Astrocyte (in vitro differentiated cells and primary cell): ENCODE data around the gene EFNA5. TPM values are rescaled to one million over a fixed set of nuclear protein-coding genes. Genes with fewer than 3 reads are reported as not detected.
A peak's percentile ranks its signal among the peaks of the same experiment; 100 is the strongest.

ENCODE experiments used
- DNase-seq: peaks from one replicate; pipeline ENCODE4 v3.0.0-alpha.2; 2010; ENCODE audit warnings: low read depth
- FAIRE-seq: peaks from 2 replicates; lab custom pipeline; 2011; peaks lifted over from hg19 to GRCh38; lab: Jason Lieb, UNC
- H2AFZ ChIP-seq: 2 replicates; pipeline ENCODE4 v1.6.0; 2012; ENCODE audit warnings: low read depth, low read length, inconsistent platforms
- H3K27ac ChIP-seq: 2 replicates; pipeline ENCODE4 v1.5.1; 2011; ENCODE audit warnings: low read depth, low read length, inconsistent platforms
- H3K27me3 ChIP-seq: 2 replicates; pipeline ENCODE4 v1.6.0; 2011; ENCODE audit warnings: low read length, inconsistent platforms; ENCODE audit not compliant: insufficient read depth
- H3K36me3 ChIP-seq: 2 replicates; pipeline ENCODE4 v1.5.1; 2011; ENCODE audit warnings: low read length, inconsistent platforms; ENCODE audit not compliant: insufficient read depth
- H3K4me1 ChIP-seq: 2 replicates; pipeline ENCODE4 v1.5.1; 2011; ENCODE audit warnings: low read length, inconsistent platforms; ENCODE audit not compliant: insufficient read depth
- H3K4me2 ChIP-seq: 2 replicates; pipeline ENCODE4 v1.6.0; 2012; ENCODE audit warnings: low read length, inconsistent platforms
- H3K4me3 ChIP-seq: 2 replicates; pipeline ENCODE4 v1.5.1; 2011; ENCODE audit warnings: low read depth, mild to moderate bottlenecking, low read length, inconsistent platforms; ENCODE audit not compliant: insufficient read depth
- H3K79me2 ChIP-seq: 2 replicates; pipeline ENCODE4 v1.6.0; 2012; ENCODE audit warnings: mild to moderate bottlenecking, low read length, inconsistent platforms; ENCODE audit not compliant: insufficient read depth
- H3K9ac ChIP-seq: 2 replicates; pipeline ENCODE4 v1.6.0; 2012; ENCODE audit warnings: mild to moderate bottlenecking, low read length, inconsistent platforms
- H3K9me3 ChIP-seq: 2 replicates; pipeline ENCODE4 v1.5.1; 2012; ENCODE audit warnings: low read depth, mild to moderate bottlenecking, low read length, inconsistent platforms; ENCODE audit not compliant: insufficient read depth
- H4K20me1 ChIP-seq: 2 replicates; pipeline ENCODE4 v1.6.0; 2012; ENCODE audit warnings: low read length, inconsistent platforms; ENCODE audit not compliant: insufficient read depth
- H3K27ac Mint-ChIP-seq: one replicate; pipeline ENCODE4 v1.8.0; 2021; ENCODE audit warnings: mild to moderate bottlenecking, mixed read lengths; ENCODE audit not compliant: unreplicated experiment
- H3K27me3 Mint-ChIP-seq: one replicate; pipeline ENCODE4 v1.8.0; 2021; ENCODE audit warnings: low read depth, mixed read lengths; ENCODE audit not compliant: unreplicated experiment
- H3K36me3 Mint-ChIP-seq: one replicate; pipeline ENCODE4 v1.8.0; 2021; ENCODE audit warnings: low read depth, mixed read lengths; ENCODE audit not compliant: unreplicated experiment
- H3K4me1 Mint-ChIP-seq: one replicate; pipeline ENCODE4 v1.8.0; 2021; ENCODE audit warnings: low read depth, mixed read lengths; ENCODE audit not compliant: unreplicated experiment
- H3K4me3 Mint-ChIP-seq: one replicate; pipeline ENCODE4 v1.8.0; 2021; ENCODE audit warnings: mild to moderate bottlenecking, moderate library complexity, mixed read lengths; ENCODE audit not compliant: unreplicated experiment
- H3K9me3 Mint-ChIP-seq: one replicate; pipeline ENCODE4 v1.8.0; 2021; ENCODE audit warnings: mild to moderate bottlenecking, mixed read lengths; ENCODE audit not compliant: unreplicated experiment
- EZH2 ChIP-seq: IDR thresholded peaks from 2 replicates; pipeline ENCODE4 v1.6.1; 2012; ENCODE audit warnings: mild to moderate bottlenecking, low read length, inconsistent platforms; ENCODE audit not compliant: insufficient read depth
- total RNA-seq: library from RNA; stranded (reverse); gene quantifications from 2 replicates; pipeline ENCODE4 v1.2.1, GENCODE V29; 2021
- TF ChIP-seq, protein P1 (sequence below): IDR thresholded peaks from 2 replicates; pipeline ENCODE4 v1.5.1; 2011; ENCODE audit warnings: low read depth, mild to moderate bottlenecking, inconsistent platforms, low read length, moderate library complexity; ENCODE audit not compliant: insufficient read depth

EFNA5 gene
- total RNA-seq, 1 donor from 2014 or later = 59.3 TPM

DNA sequence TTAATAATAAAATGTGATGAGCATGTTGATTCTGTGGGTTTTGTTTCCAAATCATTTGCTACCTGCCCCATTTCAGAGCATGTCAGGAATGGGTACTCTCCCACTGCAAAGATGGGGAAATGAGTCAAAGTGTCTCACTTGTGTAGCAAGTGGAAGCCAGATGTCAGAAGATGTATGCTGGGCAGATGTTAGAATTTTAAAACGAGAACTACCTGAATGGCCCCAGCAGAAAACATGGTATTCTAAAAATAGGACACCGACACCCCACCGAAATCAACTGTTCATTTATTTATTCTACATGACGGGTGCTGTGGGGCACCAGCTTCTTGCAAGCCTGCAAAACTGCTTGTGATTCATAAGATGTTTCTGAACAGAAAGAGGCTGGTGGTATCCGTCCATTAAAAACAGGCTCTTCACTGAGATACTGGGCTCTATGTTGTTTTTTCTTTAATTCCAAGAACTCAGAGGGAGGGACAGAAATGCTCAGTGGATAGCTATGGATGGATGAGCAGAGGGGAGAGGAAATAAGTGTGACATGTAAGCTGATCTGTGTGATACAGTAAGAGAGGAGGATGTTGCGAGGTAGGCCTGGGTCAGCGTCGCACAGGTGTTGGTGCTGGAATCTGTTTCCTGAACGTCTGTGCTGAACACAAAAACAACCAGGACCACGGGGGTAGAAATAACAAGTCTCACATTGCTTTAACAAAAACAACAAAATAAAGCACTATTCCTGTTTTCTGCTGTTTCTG, 157.2 kb downstream of the EFNA5 start:
- no peak overlapping the region for H2AFZ ChIP-seq
- DNase-seq (no peak), FAIRE-seq (no peak)
- TF ChIP-seq, protein P1, sequence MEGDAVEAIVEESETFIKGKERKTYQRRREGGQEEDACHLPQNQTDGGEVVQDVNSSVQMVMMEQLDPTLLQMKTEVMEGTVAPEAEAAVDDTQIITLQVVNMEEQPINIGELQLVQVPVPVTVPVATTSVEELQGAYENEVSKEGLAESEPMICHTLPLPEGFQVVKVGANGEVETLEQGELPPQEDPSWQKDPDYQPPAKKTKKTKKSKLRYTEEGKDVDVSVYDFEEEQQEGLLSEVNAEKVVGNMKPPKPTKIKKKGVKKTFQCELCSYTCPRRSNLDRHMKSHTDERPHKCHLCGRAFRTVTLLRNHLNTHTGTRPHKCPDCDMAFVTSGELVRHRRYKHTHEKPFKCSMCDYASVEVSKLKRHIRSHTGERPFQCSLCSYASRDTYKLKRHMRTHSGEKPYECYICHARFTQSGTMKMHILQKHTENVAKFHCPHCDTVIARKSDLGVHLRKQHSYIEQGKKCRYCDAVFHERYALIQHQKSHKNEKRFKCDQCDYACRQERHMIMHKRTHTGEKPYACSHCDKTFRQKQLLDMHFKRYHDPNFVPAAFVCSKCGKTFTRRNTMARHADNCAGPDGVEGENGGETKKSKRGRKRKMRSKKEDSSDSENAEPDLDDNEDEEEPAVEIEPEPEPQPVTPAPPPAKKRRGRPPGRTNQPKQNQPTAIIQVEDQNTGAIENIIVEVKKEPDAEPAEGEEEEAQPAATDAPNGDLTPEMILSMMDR = no peak
- no peak for TF ChIP-seq EZH2
- H3K27ac ChIP-seq = no peak overlapping the region
- Mint-ChIP-seq H3K4me1 (peaks cover 42% of the 10 kb centered on the region), H3K4me3 (no peak overlapping the region), H3K27ac (peak overlapping the region; percentile 70), H3K36me3 (no peaks in the 10 kb centered on the region), H3K9me3 (no peaks in the 10 kb centered on the region), H3K27me3 (no peaks in the 10 kb centered on the region)
- no peaks in the 10 kb centered on the region for H3K9me3 ChIP-seq
- H3K79me2 ChIP-seq = no peaks in the 10 kb centered on the region
- no peaks in the 10 kb centered on the region for H4K20me1 ChIP-seq
- H3K9ac ChIP-seq = no peak overlapping the region
- H3K36me3 ChIP-seq = no peaks in the 10 kb centered on the region
- H3K4me2 ChIP-seq = peak overlapping the region; percentile 33
- no peak overlapping the region for H3K4me3 ChIP-seq
- peaks cover 9% of the 10 kb centered on the region for H3K4me1 ChIP-seq
- H3K27me3 ChIP-seq = no peaks in the 10 kb centered on the region

DNA sequence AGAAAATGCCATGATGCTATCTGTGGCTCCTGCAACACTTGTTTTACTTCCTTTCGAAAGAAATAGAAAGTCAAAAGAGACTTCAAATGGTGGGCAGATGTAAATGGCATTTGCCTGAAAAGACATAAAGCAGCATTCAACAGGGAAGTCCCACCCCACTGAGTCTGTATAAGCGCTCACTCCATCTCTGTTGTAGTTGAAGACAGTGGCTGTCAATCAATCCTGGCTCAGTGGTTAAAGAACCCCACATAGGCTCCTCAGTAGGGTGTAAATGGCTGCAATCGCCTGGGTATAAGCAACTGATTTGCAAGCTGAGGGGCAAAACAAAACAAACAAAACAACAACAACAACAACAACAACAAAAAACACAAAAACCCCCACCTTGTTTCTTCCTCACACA, 158.7 kb downstream of the EFNA5 start:
- no peaks in the 10 kb centered on the region for H3K36me3 ChIP-seq
- no peaks in the 10 kb centered on the region for H3K27me3 ChIP-seq
- peaks cover 9% of the 10 kb centered on the region for H3K4me1 ChIP-seq
- H3K4me3 ChIP-seq = no peak overlapping the region
- no peak overlapping the region for H2AFZ ChIP-seq
- Mint-ChIP-seq H3K27ac (peak overlapping the region; percentile 28), H3K36me3 (no peaks in the 10 kb centered on the region), H3K4me1 (peaks cover 35% of the 10 kb centered on the region), H3K9me3 (no peaks in the 10 kb centered on the region), H3K4me3 (no peak overlapping the region), H3K27me3 (no peaks in the 10 kb centered on the region)
- no peak overlapping the region for H3K4me2 ChIP-seq
- DNase-seq (no peak), FAIRE-seq (no peak)
- H3K9me3 ChIP-seq = no peaks in the 10 kb centered on the region
- H3K9ac ChIP-seq = no peak overlapping the region
- no peaks in the 10 kb centered on the region for H3K79me2 ChIP-seq
- H3K27ac ChIP-seq = no peak overlapping the region
- no peaks in the 10 kb centered on the region for H4K20me1 ChIP-seq
- TF ChIP-seq, protein P1 = no peak
- no peak for TF ChIP-seq EZH2

DNA sequence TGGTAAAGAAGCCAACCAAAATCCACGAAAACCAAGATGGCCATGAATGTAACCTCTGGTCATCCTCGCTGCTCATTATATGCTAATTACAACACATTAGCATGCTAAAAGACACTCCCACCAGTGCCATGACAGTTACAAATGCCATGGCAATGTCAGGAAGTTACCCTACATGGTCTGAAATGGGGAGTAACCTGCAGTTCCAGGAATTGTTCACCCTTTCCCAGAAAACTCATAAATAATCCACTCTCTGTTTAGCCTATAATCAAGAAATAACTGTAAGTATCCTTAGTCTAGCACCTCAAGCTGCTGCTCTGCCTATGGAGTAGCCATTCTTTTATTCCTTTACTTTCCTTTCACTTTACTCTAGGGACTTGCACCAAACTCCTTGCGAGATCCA, 160.6 kb downstream of the EFNA5 start:
- Histone ChIP-seq H3K36me3 (no peaks in the 10 kb centered on the region), H3K27me3 (no peaks in the 10 kb centered on the region), H3K79me2 (no peaks in the 10 kb centered on the region), H4K20me1 (no peaks in the 10 kb centered on the region), H3K27ac (no peak overlapping the region), H3K9ac (no peak overlapping the region), H2AFZ (no peak overlapping the region), H3K4me1 (peaks cover 9% of the 10 kb centered on the region), H3K9me3 (no peaks in the 10 kb centered on the region), H3K4me3 (no peak overlapping the region), H3K4me2 (no peak overlapping the region)
- Mint-ChIP-seq H3K27me3 (no peaks in the 10 kb centered on the region), H3K36me3 (no peaks in the 10 kb centered on the region), H3K27ac (no peak overlapping the region), H3K4me3 (no peak overlapping the region), H3K4me1 (peaks cover 31% of the 10 kb centered on the region), H3K9me3 (no peaks in the 10 kb centered on the region)
- TF ChIP-seq EZH2 = no peak
- TF ChIP-seq, protein P1 = no peak
- FAIRE-seq = no peak
- DNase-seq = no peak
